SK-N-SH (cell line): ENCODE measurements around the gene HIF3A.

Experiments used
- EP300 ChIP-seq, 2 experiments: IDR thresholded peaks; 2 replicates each; pipeline versions ENCODE4 v1.4.0 to v1.6.1; 2012; ENCODE audit warnings: borderline replicate concordance in 1 of 2, low read depth in 1 of 2, low read length in 1 of 2
- NRF1 ChIP-seq: IDR thresholded peaks from 2 replicates; pipeline ENCODE4 v1.6.1; 2012; ENCODE audit warnings: low read depth, mild to moderate bottlenecking, low read length
- SMC3 ChIP-seq: IDR thresholded peaks from 2 replicates; pipeline ENCODE4 v1.6.1; 2012; ENCODE audit warnings: low read depth, low read length, improper control_type of control experiment
- TAF1 ChIP-seq: IDR thresholded peaks from 2 replicates; pipeline ENCODE4 v1.6.1; 2012; ENCODE audit warnings: low read depth, mild to moderate bottlenecking, low read length, moderate library complexity, borderline replicate concordance
- YY1 ChIP-seq: IDR thresholded peaks from 2 replicates; pipeline ENCODE4 v1.4.0; 2012; ENCODE audit warnings: low read depth, mild to moderate bottlenecking
- TF ChIP-seq, protein P1 (sequence below): IDR thresholded peaks from 2 replicates; pipeline ENCODE4 v1.6.1; 2012; ENCODE audit warnings: mild to moderate bottlenecking, low read depth, low read length, moderate library complexity
- TF ChIP-seq, protein P2 (sequence below): fragments of 200-600 bp; sonication (generic); IDR thresholded peaks from 2 replicates; pipeline ENCODE4 v1.6.1; 2017; ENCODE audit warnings: antibody characterized with exemption, mild to moderate bottlenecking, moderate library complexity
- TF ChIP-seq, protein P3 (sequence below): fragments of 150-350 bp; IDR thresholded peaks from 2 replicates; pipeline ENCODE4 v1.6.1; 2016; ENCODE audit warnings: mild to moderate bottlenecking, low read depth, low read length

DNA sequence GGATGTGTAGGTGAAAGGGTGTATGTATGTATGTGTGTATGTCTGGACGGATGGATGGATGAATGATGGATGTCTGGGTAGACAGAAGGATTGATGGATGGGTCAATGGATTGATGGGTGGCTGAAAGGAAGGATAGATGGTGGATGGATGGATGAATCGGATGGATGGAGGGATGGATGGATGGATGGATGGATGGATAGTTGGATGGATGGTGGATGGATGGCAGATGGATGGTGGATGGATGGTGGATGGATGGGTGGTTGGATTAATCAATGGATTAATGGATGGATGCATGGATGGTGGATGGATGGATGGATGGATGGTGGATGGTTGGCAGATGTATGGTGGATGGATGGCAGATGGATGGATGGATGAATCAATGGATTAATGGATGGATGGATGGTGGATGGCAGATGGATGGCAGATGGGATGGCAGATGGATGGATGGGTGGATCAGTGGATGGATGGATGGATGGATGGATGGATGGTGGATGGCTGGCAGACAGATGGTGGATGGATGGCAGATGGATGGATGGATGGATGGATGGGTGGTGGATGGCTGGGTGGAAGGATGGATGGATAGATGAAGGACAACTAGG lies 33.6 kb downstream of the HIF3A start:
- TF ChIP-seq, protein P1, sequence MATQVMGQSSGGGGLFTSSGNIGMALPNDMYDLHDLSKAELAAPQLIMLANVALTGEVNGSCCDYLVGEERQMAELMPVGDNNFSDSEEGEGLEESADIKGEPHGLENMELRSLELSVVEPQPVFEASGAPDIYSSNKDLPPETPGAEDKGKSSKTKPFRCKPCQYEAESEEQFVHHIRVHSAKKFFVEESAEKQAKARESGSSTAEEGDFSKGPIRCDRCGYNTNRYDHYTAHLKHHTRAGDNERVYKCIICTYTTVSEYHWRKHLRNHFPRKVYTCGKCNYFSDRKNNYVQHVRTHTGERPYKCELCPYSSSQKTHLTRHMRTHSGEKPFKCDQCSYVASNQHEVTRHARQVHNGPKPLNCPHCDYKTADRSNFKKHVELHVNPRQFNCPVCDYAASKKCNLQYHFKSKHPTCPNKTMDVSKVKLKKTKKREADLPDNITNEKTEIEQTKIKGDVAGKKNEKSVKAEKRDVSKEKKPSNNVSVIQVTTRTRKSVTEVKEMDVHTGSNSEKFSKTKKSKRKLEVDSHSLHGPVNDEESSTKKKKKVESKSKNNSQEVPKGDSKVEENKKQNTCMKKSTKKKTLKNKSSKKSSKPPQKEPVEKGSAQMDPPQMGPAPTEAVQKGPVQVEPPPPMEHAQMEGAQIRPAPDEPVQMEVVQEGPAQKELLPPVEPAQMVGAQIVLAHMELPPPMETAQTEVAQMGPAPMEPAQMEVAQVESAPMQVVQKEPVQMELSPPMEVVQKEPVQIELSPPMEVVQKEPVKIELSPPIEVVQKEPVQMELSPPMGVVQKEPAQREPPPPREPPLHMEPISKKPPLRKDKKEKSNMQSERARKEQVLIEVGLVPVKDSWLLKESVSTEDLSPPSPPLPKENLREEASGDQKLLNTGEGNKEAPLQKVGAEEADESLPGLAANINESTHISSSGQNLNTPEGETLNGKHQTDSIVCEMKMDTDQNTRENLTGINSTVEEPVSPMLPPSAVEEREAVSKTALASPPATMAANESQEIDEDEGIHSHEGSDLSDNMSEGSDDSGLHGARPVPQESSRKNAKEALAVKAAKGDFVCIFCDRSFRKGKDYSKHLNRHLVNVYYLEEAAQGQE = no peak
- TF ChIP-seq YY1 = no peak
- TF ChIP-seq SMC3 = no peak
- TF ChIP-seq, protein P2, sequence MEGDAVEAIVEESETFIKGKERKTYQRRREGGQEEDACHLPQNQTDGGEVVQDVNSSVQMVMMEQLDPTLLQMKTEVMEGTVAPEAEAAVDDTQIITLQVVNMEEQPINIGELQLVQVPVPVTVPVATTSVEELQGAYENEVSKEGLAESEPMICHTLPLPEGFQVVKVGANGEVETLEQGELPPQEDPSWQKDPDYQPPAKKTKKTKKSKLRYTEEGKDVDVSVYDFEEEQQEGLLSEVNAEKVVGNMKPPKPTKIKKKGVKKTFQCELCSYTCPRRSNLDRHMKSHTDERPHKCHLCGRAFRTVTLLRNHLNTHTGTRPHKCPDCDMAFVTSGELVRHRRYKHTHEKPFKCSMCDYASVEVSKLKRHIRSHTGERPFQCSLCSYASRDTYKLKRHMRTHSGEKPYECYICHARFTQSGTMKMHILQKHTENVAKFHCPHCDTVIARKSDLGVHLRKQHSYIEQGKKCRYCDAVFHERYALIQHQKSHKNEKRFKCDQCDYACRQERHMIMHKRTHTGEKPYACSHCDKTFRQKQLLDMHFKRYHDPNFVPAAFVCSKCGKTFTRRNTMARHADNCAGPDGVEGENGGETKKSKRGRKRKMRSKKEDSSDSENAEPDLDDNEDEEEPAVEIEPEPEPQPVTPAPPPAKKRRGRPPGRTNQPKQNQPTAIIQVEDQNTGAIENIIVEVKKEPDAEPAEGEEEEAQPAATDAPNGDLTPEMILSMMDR = no peak
- TF ChIP-seq TAF1 = no peak
- no peak for TF ChIP-seq NRF1
- TF ChIP-seq, protein P3, sequence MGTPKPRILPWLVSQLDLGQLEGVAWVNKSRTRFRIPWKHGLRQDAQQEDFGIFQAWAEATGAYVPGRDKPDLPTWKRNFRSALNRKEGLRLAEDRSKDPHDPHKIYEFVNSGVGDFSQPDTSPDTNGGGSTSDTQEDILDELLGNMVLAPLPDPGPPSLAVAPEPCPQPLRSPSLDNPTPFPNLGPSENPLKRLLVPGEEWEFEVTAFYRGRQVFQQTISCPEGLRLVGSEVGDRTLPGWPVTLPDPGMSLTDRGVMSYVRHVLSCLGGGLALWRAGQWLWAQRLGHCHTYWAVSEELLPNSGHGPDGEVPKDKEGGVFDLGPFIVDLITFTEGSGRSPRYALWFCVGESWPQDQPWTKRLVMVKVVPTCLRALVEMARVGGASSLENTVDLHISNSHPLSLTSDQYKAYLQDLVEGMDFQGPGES = no peak
- TF ChIP-seq EP300 (IDR thresholded peaks at IDR 0.05; ENCODE audit: borderline replicate concordance in 1 of 2, low read depth in 1 of 2, low read length in 1 of 2) = no peak
